Ascending aorta (tissue), 2 donors: Measurements from ENCODE around the gene FOXF1. TPM values are rescaled to one million over a fixed set of nuclear protein-coding genes. Genes with fewer than 3 reads are reported as not detected.

Source experiments
- DNase-seq, 2 donors: peaks; one replicate each; pipeline ENCODE4 v3.0.0-alpha.2; 2019; ENCODE audit warnings: low spot score in 2 of 2
- H3K27ac ChIP-seq, 2 donors: fragments of 200-600 bp; sonication (generic); one replicate each; pipeline ENCODE4 v1.5.1; 2016 to 2017; ENCODE audit warnings: mild to moderate bottlenecking in 1 of 2
- H3K27me3 ChIP-seq: fragments of 200-600 bp; sonication (generic); one replicate; pipeline ENCODE4 v1.5.1; 2017
- H3K36me3 ChIP-seq, 2 donors: fragments of 200-600 bp; sonication (generic); one replicate each; pipeline ENCODE4 v1.5.1; 2016
- H3K4me1 ChIP-seq, 2 donors: fragments of 200-600 bp; sonication (generic); one replicate each; pipeline ENCODE4 v1.5.1; 2016 to 2017; ENCODE audit warnings: mild to moderate bottlenecking in 1 of 2
- H3K4me3 ChIP-seq, 2 donors: fragments of 200-600 bp; sonication (generic); one replicate each; pipeline ENCODE4 v1.5.1; 2016 to 2017; ENCODE audit warnings: mild to moderate bottlenecking in 1 of 2
- H3K9me3 ChIP-seq, 2 donors: fragments of 200-600 bp; sonication (generic); one replicate each; pipeline ENCODE4 v1.5.1; 2016
- CTCF ChIP-seq, 3 experiments: fragments of 200-600 bp in 2 of 3; fragments of 450-650 bp in 1 of 3; sonication (generic) in 2 of 3; IDR thresholded peaks; one replicate each; pipeline ENCODE4 v1.5.1; 2016 to 2019; ENCODE audit warnings: antibody characterized with exemption in 3 of 3, mild to moderate bottlenecking in 1 of 3, moderate library complexity in 1 of 3
- intact Hi-C: fragments of 100-400 bp; cut with DNase I; formaldehyde crosslinking; loops from one replicate; pipeline ENCODE4 v1.15.1; 2023
- total RNA-seq: library from RNA; depleted of rRNA; stranded (reverse); fragments of >200 nt; gene quantifications from one replicate; pipeline ENCODE4 v1.1.0, GENCODE V29; 2016

The FOXF1 gene
- total RNA-seq, 1 donor from 2014 or later, result 3.2 TPM

- no peak for TF ChIP-seq CTCF (IDR thresholded peaks at IDR 0.05)
- Histone ChIP-seq H3K36me3 (peaks cover 0 to 9% of the 10 kb centered on the region in 2 donors), H3K4me1 (peaks cover 3 to 13% of the 10 kb centered on the region in 2 donors), H3K27ac (peak within 1 kb of the TSS; percentile 88 to 89), H3K4me3 (peak within 1 kb of the TSS; percentile 77 to 89), H3K27me3 (no peaks in the 10 kb centered on the region), H3K9me3 (no peaks in the 10 kb centered on the region)
- peak; percentile 65 to 96 for DNase-seq
- intact Hi-C loops, result loop anchor here (2.0 to 5.0 kb wide), 3 partner anchors 762 to 1027 kb away; partner anchors contain the start of genes C16orf95 and FBXO31
Observed at GRCh38 chr16:86554917-86555703, 44.8 kb downstream of the FOXF1 start, which contains the start of gene MTHFSD. Gene MTHFSD, minus strand, starts transcription at chr16:86555235. Its CDS starts 51 bp downstream, at chr16:86555184.

GRCh38 chr16:86555704-86556075 is 45.4 kb downstream of the FOXF1 start:
- H3K4me1 ChIP-seq, result peaks cover 3 to 13% of the 10 kb centered on the region in 2 donors
- no peak for DNase-seq
- H3K36me3 ChIP-seq, result peaks cover 0 to 3% of the 10 kb centered on the region in 2 donors
- peak overlapping the region; percentile 88 to 89 for H3K27ac ChIP-seq
- intact Hi-C loops, result loop anchor here (2.0 to 5.0 kb wide), 3 partner anchors 761 to 1027 kb away; partner anchors contain the start of genes C16orf95 and FBXO31
- no peaks in the 10 kb centered on the region for H3K27me3 ChIP-seq
- TF ChIP-seq CTCF (IDR thresholded peaks at IDR 0.05), result no peak
- no peaks in the 10 kb centered on the region for H3K9me3 ChIP-seq
- H3K4me3 ChIP-seq, result peak overlapping the region; percentile 77 to 89

- Histone ChIP-seq H3K4me3 (no peak overlapping the region), H3K9me3 (no peaks in the 10 kb centered on the region), H3K4me1 (peaks cover 3 to 13% of the 10 kb centered on the region in 2 donors), H3K27me3 (no peaks in the 10 kb centered on the region), H3K36me3 (no peaks in the 10 kb centered on the region), H3K27ac (peak overlapping the region; percentile 45 to 70)
- TF ChIP-seq CTCF (IDR thresholded peaks at IDR 0.05), result no peak
- DNase-seq, result no peak
- intact Hi-C loops, result loop anchor here (5.0 kb wide), 1 partner anchor 1026 kb away; no protein-coding TSS in a partner anchor
Observed at GRCh38 chr16:86556576-86556975, 46.2 kb downstream of the FOXF1 start.

GRCh38 chr16:86557587-86557986 is 47.3 kb downstream of the FOXF1 start:
- Histone ChIP-seq H3K9me3 (no peaks in the 10 kb centered on the region), H3K27ac (peak overlapping the region; percentile 70), H3K4me1 (peaks cover 3 to 13% of the 10 kb centered on the region in 2 donors), H3K27me3 (no peaks in the 10 kb centered on the region), H3K4me3 (no peak overlapping the region), H3K36me3 (no peaks in the 10 kb centered on the region)
- intact Hi-C loops, result loop anchor here (5.0 kb wide), 1 partner anchor 1025 kb away; no protein-coding TSS in a partner anchor
- TF ChIP-seq CTCF (IDR thresholded peaks at IDR 0.05), result no peak
- no peak for DNase-seq

- Histone ChIP-seq H3K4me1 (peaks cover 3 to 13% of the 10 kb centered on the region in 2 donors), H3K27me3 (no peaks in the 10 kb centered on the region), H3K36me3 (no peaks in the 10 kb centered on the region), H3K4me3 (peak overlapping the region in 1 of 2 donors; percentile 50), H3K9me3 (no peaks in the 10 kb centered on the region), H3K27ac (peak overlapping the region; percentile 70)
- TF ChIP-seq CTCF (IDR thresholded peaks at IDR 0.05), result no peak
- DNase-seq, result peak in 1 of 2 donors; percentile 86
- intact Hi-C loops, result loop anchor here (5.0 kb wide), 1 partner anchor 1024 kb away; no protein-coding TSS in a partner anchor
Observed at GRCh38 chr16:86558355-86559193, 48.2 kb downstream of the FOXF1 start.
